Naive thymus-derived CD4-positive, alpha-beta T cell (primary cell): ENCODE data around the gene TTLL1. TPM values are rescaled to one million over a fixed set of nuclear protein-coding genes. Genes with fewer than 3 reads are reported as not detected.
"Not testable (repeated sequence)": the region's sequence is repeated elsewhere in the genome, so short reads cannot be mapped to it uniquely, and the experiment has no call there.

ENCODE experiments used
- ATAC-seq: fragments of 150-1000 bp; cut with Tn5 transposase; 2 replicates; pipeline ENCODE4 v1.10.0; 2021; ENCODE audit warnings: mild to moderate bottlenecking, moderate library complexity
- CTCF ChIA-PET: fragments of 350-600 bp; sonication (Branson Sonifier 250); formaldehyde crosslinking; loops from one replicate; lab custom pipeline; 2021; ENCODE audit warnings: antibody characterized with exemption; lab: Charles Lee
- POLR2A ChIA-PET: fragments of 350-600 bp; sonication (Branson Sonifier 250); formaldehyde crosslinking; loops from one replicate; lab custom pipeline; 2021; ENCODE audit warnings: antibody characterized with exemption, inconsistent platforms; lab: Charles Lee
- DNase-seq, 9 donors: peaks; one replicate each; pipeline versions ENCODE4 v3.0.0 to v3.0.0-alpha.2; 2020 to 2022; ENCODE audit warnings: mixed read lengths in 1 of 9
- H3K27ac ChIP-seq: one replicate; pipeline ENCODE4 v1.7.0; 2013; ENCODE audit warnings: mild to moderate bottlenecking, low read depth, low read length, moderate library complexity
- H3K27me3 ChIP-seq, 2 donors: one replicate each; pipeline ENCODE4 v1.7.0; 2013; ENCODE audit warnings: low read length in 2 of 2, mild to moderate bottlenecking in 2 of 2, moderate library complexity in 2 of 2; ENCODE audit not compliant: control insufficient read depth in 2 of 2, insufficient read depth in 2 of 2
- H3K36me3 ChIP-seq, 3 experiments: 1 replicate in 2 of 3; 2 replicates in 1 of 3; pipeline ENCODE4 v1.7.0; 2013; ENCODE audit warnings: low read length in 3 of 3, mild to moderate bottlenecking in 3 of 3, moderate library complexity in 1 of 3; ENCODE audit not compliant: insufficient read depth in 3 of 3, control insufficient read depth in 2 of 3
- H3K4me1 ChIP-seq, 2 donors: one replicate each; pipeline ENCODE4 v1.7.0; 2013; ENCODE audit warnings: low read length in 2 of 2, mild to moderate bottlenecking in 2 of 2, moderate library complexity in 1 of 2; ENCODE audit not compliant: control insufficient read depth in 2 of 2, insufficient read depth in 2 of 2
- H3K4me3 ChIP-seq: 2 replicates; pipeline ENCODE4 v1.7.0; 2013; ENCODE audit warnings: mild to moderate bottlenecking, low read length
- H3K9me3 ChIP-seq, 3 experiments: 1 replicate in 2 of 3; 2 replicates in 1 of 3; pipeline ENCODE4 v1.7.0; 2013; ENCODE audit warnings: low read length in 3 of 3; ENCODE audit not compliant: control insufficient read depth in 2 of 3
- H3K27ac Mint-ChIP-seq, 9 donors: one replicate each; pipeline ENCODE4 v1.8.0; 2020 to 2022; ENCODE audit warnings: mixed read lengths in 9 of 9, mild to moderate bottlenecking in 8 of 9, moderate library complexity in 5 of 9, inconsistent platforms in 2 of 9
- H3K27me3 Mint-ChIP-seq, 5 donors: one replicate each; pipeline ENCODE4 v1.8.0; 2021 to 2022; ENCODE audit warnings: mixed read lengths in 5 of 5, mild to moderate bottlenecking in 1 of 5
- H3K36me3 Mint-ChIP-seq, 5 donors: one replicate each; pipeline ENCODE4 v1.8.0; 2020 to 2022; ENCODE audit warnings: mixed read lengths in 5 of 5, mild to moderate bottlenecking in 3 of 5, inconsistent platforms in 1 of 5
- H3K4me1 Mint-ChIP-seq, 7 donors: one replicate each; pipeline ENCODE4 v1.8.0; 2020 to 2022; ENCODE audit warnings: mixed read lengths in 7 of 7, mild to moderate bottlenecking in 3 of 7, inconsistent platforms in 1 of 7
- H3K4me3 Mint-ChIP-seq, 10 donors: one replicate each; pipeline ENCODE4 v1.8.0; 2020 to 2022; ENCODE audit warnings: mild to moderate bottlenecking in 10 of 10, mixed read lengths in 10 of 10, moderate library complexity in 6 of 10, inconsistent platforms in 2 of 10
- H3K9me3 Mint-ChIP-seq, 11 donors: one replicate each; pipeline ENCODE4 v1.8.0; 2020 to 2022; ENCODE audit warnings: mixed read lengths in 11 of 11, mild to moderate bottlenecking in 4 of 11, inconsistent platforms in 1 of 11, moderate library complexity in 1 of 11
- intact Hi-C, 2 donors: fragments of 100-400 bp; cut with micrococcal nuclease; formaldehyde crosslinking; loops; one replicate each; pipeline ENCODE4 v1.15.1; 2023
- polyA plus RNA-seq, 2 donors: library from polyadenylated mRNA; unstranded; fragments of 300-500 nt; fragmentation: Illumina TruSeq; gene quantifications; one replicate each; pipeline ENCODE4 v1.2.3, GENCODE V29; 2021
- total RNA-seq, 6 experiments: library from RNA in 5 of 6; stranded (reverse) in 5 of 6; gene quantifications; 1 replicate in 5 of 6; 2 replicates in 1 of 6; pipeline ENCODE4 v1.2.3 and lab custom pipeline; 2021 to 2026

The TTLL1 gene
- total and polyA plus RNA-seq, 7 experiments from 2014 or later, result 4.6 to 16.1 (median 7.7) TPM

DNA sequence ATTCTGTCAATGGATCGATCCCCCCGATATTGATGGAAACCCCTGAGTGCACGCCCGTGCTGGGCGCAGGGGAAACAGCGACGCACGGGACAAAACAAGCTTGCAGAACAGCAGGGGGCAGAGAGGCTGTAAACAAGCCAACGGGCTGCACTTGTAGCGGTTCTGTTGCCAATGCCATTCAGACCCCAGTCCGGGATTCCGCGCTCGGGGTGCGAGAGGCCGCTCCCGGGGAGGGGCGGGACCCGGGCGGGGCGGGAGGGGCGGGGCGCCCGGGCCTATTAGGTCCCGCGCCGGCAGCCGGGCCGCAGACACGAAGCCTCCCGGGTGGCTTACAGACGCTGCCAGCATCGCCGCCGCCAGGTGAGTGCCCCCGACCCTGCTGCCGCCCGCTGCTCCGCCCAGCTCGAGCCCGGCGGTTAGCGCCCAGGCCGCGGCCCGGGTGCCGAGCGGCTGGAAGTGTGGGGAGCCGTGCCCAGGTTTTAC, 21.3 kb upstream of the TTLL1 start, which contains the start of gene BIK:
Gene BIK, plus strand, starts transcription at position 307 of the 483 bp plus-strand sequence. CDS start 13,273 bp downstream, outside the sequence.
- peak within 1 kb of the TSS; percentile 81 to 90 (median 84) for H3K4me3 Mint-ChIP-seq
- DNase-seq (peak; percentile 10 to 41 (median 29)), ATAC-seq (peak; percentile 69)
- H3K4me1 Mint-ChIP-seq, result peaks cover 0 to 9% (median 7%) of the 10 kb centered on the region in 7 donors
- ChIA-PET CTCF (interaction anchor here (0.5 to 1.0 kb wide), 2 partner anchors 39 to 420 kb away, joined by 3 to 4 read pairs; no protein-coding TSS in a partner anchor), POLR2A (interaction anchor here (1.0 to 1.5 kb wide), 2 partner anchors 11 to 37 kb away, joined by 3 read pairs; no protein-coding TSS in a partner anchor)
- peak within 1 kb of the TSS in 5 of 9 donors; percentile 22 to 87 (median 72) for H3K27ac Mint-ChIP-seq
- Histone ChIP-seq H3K27ac (peak within 1 kb of the TSS; percentile 53), H3K9me3 (no peaks in the 10 kb centered on the region), H3K36me3 (peaks cover 0 to 4% (median 0%) of the 10 kb centered on the region in 3 experiments), H3K27me3 (no peaks in the 10 kb centered on the region), H3K4me1 (peaks cover 0 to 6% of the 10 kb centered on the region in 2 donors), H3K4me3 (peak within 1 kb of the TSS; percentile 74)
- peaks cover 0 to 45% (median 0%) of the 10 kb centered on the region in 5 donors for H3K27me3 Mint-ChIP-seq
- no peaks in the 10 kb centered on the region for H3K36me3 Mint-ChIP-seq
- H3K9me3 Mint-ChIP-seq, result no peaks in the 10 kb centered on the region
- intact Hi-C loops, result loop anchor here (1.0 to 2.0 kb wide), 3 partner anchors 21 to 26 kb away; partner anchors contain the start of gene TTLL1 (in 2 of the 2)

GRCh38 chr22:43109921-43110443, 20.8 kb upstream of the TTLL1 start:
- Histone ChIP-seq H3K4me1 (peaks cover 0 to 6% of the 10 kb centered on the region in 2 donors), H3K27me3 (no peaks in the 10 kb centered on the region), H3K36me3 (peaks cover 0 to 4% (median 0%) of the 10 kb centered on the region in 3 experiments), H3K9me3 (no peaks in the 10 kb centered on the region), H3K27ac (no peak overlapping the region), H3K4me3 (peak overlapping the region; percentile 74)
- POLR2A ChIA-PET, result interaction anchor here (1.0 to 1.5 kb wide), 2 partner anchors 11 to 38 kb away, joined by 3 read pairs; no protein-coding TSS in a partner anchor
- Mint-ChIP-seq H3K4me3 (peak overlapping the region; percentile 81 to 90 (median 84)), H3K27ac (peak overlapping the region in 4 of 9 donors; percentile 69 to 87 (median 73)), H3K36me3 (no peaks in the 10 kb centered on the region), H3K9me3 (no peaks in the 10 kb centered on the region), H3K4me1 (peaks cover 0 to 9% (median 7%) of the 10 kb centered on the region in 7 donors), H3K27me3 (peaks cover 0 to 45% (median 0%) of the 10 kb centered on the region in 5 donors)
- ATAC-seq (no peak), DNase-seq (no peak)
- intact Hi-C loops, result loop anchor here (1.0 to 2.0 kb wide), 3 partner anchors 21 to 27 kb away; partner anchors contain the start of gene TTLL1 (in 2 of the 2)
- CTCF ChIA-PET, result interaction anchor here (0.5 to 1.0 kb wide), 2 partner anchors 39 to 419 kb away, joined by 3 to 4 read pairs; no protein-coding TSS in a partner anchor

DNA sequence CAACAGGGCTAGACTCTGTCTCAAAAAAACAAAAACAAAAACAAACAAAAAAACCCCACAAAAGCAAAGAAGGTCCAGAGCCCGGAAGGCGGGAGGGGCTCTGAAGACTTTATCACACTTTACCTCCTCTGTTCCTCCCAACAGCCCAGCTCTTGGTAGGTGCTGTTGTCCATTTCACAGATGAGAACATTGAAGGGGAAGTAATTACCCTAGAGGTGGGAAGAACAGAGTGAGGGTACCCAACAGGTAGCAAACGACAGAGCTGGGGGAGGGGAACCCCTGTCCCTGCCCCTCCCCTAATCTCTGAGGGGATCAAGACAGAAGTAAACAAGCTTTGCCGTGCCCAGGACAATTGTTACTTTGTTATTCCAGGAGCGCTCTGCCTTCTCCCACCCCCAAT, 20.3 kb upstream of the TTLL1 start:
- H3K9me3 ChIP-seq, result no peaks in the 10 kb centered on the region
- peaks cover 0 to 4% (median 0%) of the 10 kb centered on the region in 3 experiments for H3K36me3 ChIP-seq
- no peaks in the 10 kb centered on the region for H3K9me3 Mint-ChIP-seq
- no peak overlapping the region for H3K27ac Mint-ChIP-seq
- H3K4me3 ChIP-seq, result no peak overlapping the region
- H3K4me1 Mint-ChIP-seq, result peaks cover 0 to 9% (median 7%) of the 10 kb centered on the region in 7 donors
- H3K4me3 Mint-ChIP-seq, result peak overlapping the region in 9 of 10 donors; percentile 32 to 73 (median 42)
- peaks cover 0 to 45% (median 0%) of the 10 kb centered on the region in 5 donors for H3K27me3 Mint-ChIP-seq
- ChIA-PET POLR2A (interaction anchor here (1.0 to 1.5 kb wide), 2 partner anchors 11 to 38 kb away, joined by 3 read pairs; no protein-coding TSS in a partner anchor), CTCF (no interaction called here)
- intact Hi-C loops, result no loop called here
- H3K27me3 ChIP-seq, result no peaks in the 10 kb centered on the region
- DNase-seq (no peak), ATAC-seq (no peak)
- H3K36me3 Mint-ChIP-seq, result no peaks in the 10 kb centered on the region
- H3K4me1 ChIP-seq, result peaks cover 0 to 6% of the 10 kb centered on the region in 2 donors
- H3K27ac ChIP-seq, result no peak overlapping the region

DNA sequence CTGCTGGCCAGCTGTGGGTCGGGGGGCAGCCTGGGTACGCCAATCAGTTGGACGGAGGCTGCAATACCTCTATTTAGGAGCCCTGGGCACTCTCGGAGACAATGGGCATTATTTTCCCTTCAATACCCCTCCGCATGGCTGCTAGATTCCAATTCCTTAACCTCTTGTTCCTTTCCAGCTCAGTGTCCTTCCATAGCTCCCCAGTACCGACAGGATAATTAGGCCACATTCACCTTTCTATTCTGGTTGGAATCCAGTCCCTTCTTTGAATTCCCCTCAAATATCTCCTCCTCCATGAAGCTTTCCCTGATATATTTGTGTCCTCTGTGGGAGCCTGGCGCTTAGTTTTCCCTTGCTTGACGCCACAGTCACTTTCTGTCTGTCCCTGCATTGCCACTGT, 17.1 kb upstream of the TTLL1 start:
- ChIA-PET POLR2A (no interaction called here), CTCF (no interaction called here)
- Mint-ChIP-seq H3K27ac (no peak overlapping the region), H3K9me3 (no peaks in the 10 kb centered on the region), H3K4me3 (no peak overlapping the region), H3K36me3 (no peaks in the 10 kb centered on the region), H3K4me1 (peaks cover 0 to 14% (median 8%) of the 10 kb centered on the region in 7 donors), H3K27me3 (peaks cover 0 to 16% (median 0%) of the 10 kb centered on the region in 5 donors)
- Histone ChIP-seq H3K4me3 (no peak overlapping the region), H3K27me3 (no peaks in the 10 kb centered on the region), H3K4me1 (peaks cover 0 to under 1% of the 10 kb centered on the region in 2 donors), H3K27ac (no peak overlapping the region), H3K9me3 (no peaks in the 10 kb centered on the region), H3K36me3 (peaks cover 0 to 4% (median 0%) of the 10 kb centered on the region in 3 experiments)
- ATAC-seq (no peak), DNase-seq (no peak)
- intact Hi-C loops, result no loop called here

- H3K36me3 Mint-ChIP-seq, H3K36me3 ChIP-seq, POLR2A ChIA-PET, DNase-seq, H3K4me3 ChIP-seq, H3K4me1 ChIP-seq, H3K4me3 Mint-ChIP-seq, H3K9me3 Mint-ChIP-seq, intact Hi-C loops, H3K9me3 ChIP-seq, H3K27ac ChIP-seq, ATAC-seq, H3K27me3 ChIP-seq: not testable (repeated sequence)
- H3K4me1 Mint-ChIP-seq, result peaks cover 0 to 15% (median 5%) of the 10 kb centered on the region in 7 donors
- peaks cover 0 to 11% (median 0%) of the 10 kb centered on the region in 5 donors for H3K27me3 Mint-ChIP-seq
- CTCF ChIA-PET, result interaction anchor here (1.5 kb wide), 1 partner anchor 237 kb away, joined by 3 read pairs; no protein-coding TSS in a partner anchor
- H3K27ac Mint-ChIP-seq, result peak overlapping the region in 1 of 9 donors; percentile 39
Measured at GRCh38 chr22:43104950-43105349, 15.8 kb upstream of the TTLL1 start.

GRCh38 chr22:43104056-43104625, 14.9 kb upstream of the TTLL1 start:
- H3K4me1 Mint-ChIP-seq, result peaks cover 0 to 15% (median 5%) of the 10 kb centered on the region in 7 donors
- H3K27me3 ChIP-seq, H3K36me3 Mint-ChIP-seq, H3K4me3 ChIP-seq, H3K4me1 ChIP-seq, H3K36me3 ChIP-seq, H3K9me3 ChIP-seq, H3K27ac ChIP-seq, H3K27me3 Mint-ChIP-seq, POLR2A ChIA-PET, intact Hi-C loops, H3K9me3 Mint-ChIP-seq: not testable (repeated sequence)
- H3K4me3 Mint-ChIP-seq, result peak overlapping the region in 1 of 10 donors; percentile 45
- CTCF ChIA-PET, result interaction anchor here (1.5 kb wide), 1 partner anchor 237 kb away, joined by 3 read pairs; no protein-coding TSS in a partner anchor
- ATAC-seq (peak; percentile 63), DNase-seq (peak in 1 of 9 donors; percentile 24)
- peak overlapping the region in 4 of 9 donors; percentile 6 to 87 (median 28) for H3K27ac Mint-ChIP-seq
